ENCODE measurements around the gene CNRIP1.

Gene CNRIP1

DNA sequence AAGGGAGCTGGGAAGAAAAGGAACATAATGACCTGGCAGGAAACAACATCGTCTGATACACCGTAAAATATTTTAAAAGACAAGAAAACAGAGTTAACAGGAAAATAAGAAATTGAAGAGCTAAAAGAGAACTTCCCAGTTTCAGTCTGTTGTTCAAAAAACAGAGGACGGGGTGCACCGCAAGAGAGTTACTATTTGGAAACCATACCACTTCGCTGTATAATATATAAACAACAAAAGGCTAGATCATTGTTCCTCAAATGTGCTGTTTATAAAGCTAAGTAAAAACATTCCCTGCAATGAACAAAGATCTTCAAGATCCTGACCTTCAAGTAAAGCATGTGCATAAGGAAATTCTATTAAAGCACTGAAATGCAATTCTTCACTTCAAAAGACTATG is 69.6 kb downstream of the CNRIP1 start:
- DNase-seq = peak; percentile 8

DNA sequence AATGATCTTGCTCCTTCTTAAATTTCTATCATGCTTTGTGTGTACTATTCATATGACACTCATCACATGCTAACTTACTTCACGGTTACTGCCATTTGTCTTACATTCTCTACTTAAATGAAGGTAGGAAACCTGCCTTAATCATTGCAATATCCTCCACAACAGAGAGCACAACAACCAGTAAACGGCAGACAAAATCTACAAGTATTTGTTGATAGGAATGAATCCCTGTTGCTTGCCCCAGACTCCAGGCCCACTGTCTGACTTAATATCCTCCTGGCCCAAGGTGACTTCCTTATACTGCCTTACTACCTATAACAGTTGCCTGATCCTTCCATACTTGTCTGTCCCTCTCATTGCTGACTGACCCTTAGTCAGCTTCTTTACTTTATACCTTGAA is 70.9 kb downstream of the CNRIP1 start:
- no peak for DNase-seq

DNA sequence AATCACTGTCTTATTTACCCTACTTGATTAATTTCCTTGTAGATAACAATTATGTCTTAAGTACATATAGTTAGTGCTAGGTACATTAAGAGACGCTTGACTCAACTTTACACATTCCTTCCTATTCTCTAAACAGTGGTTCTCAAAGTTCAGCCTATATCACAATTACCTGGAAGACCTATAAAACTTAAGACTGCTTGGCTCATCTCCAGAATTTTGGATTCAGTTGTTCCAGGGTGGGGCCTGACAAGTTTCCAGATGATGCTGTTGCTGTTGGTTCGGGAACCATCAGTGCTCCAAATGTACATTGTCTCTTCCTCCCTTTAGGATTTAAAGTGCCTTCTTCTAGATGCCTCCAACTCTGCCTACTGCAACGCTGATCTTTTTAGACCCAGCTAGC is 71.4 kb downstream of the CNRIP1 start:
- DNase-seq = no peak

DNA sequence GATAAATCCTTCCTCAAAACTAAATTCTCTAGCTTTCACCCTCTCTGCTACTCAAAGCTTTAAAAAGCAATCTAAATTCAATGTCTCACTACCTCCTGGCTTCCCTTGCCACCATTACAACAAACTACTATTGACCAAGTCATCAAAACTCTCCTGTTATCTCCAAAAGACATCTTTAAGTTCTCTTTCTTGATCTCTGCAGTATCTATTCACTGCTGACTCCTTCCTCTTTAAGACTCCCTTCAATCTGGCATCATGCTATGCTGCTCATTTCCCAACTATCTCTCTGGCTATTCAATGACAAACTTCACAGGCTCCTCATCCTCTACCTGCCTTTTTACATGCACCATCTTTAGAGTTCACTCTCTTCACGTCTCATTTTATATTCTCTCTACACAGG is 73.4 kb downstream of the CNRIP1 start:
- DNase-seq = no peak

- no peak for DNase-seq
Observed at GRCh38 chr2:68245672-68246071, 74.1 kb downstream of the CNRIP1 start.

- no peak for DNase-seq
Observed at GRCh38 chr2:68245066-68245465, 74.7 kb downstream of the CNRIP1 start.

- DNase-seq = no peak
Observed at GRCh38 chr2:68244456-68244855, 75.3 kb downstream of the CNRIP1 start.
